NOMO-1 treated with dmso at 0.1 percent for 144 hours (cell line): ENCODE results near the gene AHSG.

Experiments used
- DNase-seq: peaks from one replicate; lab custom pipeline; 2025; ENCODE audit not compliant: unreplicated experiment; lab: John Stamatoyannopoulos, UW

The AHSG gene

DNA sequence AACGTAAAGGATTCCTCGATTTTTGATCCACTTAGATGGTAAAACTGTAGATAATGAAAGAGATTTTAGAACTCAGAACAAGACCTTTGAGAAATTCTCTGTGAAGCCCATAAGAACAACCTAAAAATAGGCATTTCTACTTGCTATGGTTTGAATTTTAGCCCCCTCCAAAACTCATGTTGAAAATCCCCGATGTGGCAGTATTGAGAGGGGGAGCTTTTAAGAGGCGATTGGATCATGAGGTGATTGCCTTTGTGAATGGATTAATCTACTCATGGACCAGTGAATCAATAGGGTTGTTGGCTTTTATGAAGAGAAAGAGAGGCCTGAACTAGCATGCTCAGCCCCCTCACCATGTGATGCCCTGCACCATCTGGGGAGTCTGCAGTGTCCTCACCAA lies 20.2 kb upstream of the AHSG start:
- DNase-seq = no peak

DNA sequence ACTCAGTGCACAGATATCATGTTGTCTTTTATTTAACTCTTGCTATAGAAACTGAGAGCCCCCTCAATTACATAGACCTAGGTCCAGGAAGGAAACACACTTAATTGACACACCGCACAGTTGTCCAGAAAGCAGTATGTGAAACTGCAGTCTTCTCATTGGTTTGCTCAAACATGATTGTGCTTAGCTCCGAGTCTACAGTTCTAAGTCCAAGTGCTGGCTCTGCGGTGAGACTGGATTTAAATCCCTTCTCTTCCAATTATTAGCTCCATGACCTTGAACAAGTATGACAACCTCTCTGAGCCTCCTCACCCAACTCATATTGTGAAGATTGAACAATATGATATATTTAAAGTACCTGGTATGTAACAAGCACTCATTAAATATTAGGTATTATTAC lies 19.0 kb upstream of the AHSG start:
- DNase-seq = no peak

DNA sequence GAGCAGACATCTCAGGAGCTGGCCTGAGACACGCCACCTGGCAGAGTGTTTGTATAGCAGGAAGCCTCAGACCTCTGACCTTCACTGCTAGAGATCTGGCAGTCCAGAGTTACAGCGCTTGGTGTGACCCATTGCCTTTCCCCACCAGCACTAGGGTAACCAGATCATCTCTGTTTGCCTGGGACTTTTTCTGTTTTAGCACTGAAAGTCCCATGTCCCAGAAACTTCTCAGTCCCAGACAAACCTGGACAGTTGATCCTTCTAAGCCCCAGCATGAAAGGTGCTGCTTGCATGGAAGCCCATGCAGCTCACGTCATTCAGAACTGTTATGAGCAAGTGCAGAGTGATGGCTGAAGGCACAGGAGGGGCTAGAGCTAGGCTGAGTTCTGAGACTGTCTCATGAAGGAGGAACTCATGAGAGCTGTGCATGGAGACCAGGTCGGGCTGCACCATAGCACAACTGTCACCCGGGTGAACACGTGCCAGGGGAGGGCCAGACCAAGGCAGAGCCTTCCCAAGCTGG lies 18.2 kb upstream of the AHSG start:
- DNase-seq = no peak

DNA sequence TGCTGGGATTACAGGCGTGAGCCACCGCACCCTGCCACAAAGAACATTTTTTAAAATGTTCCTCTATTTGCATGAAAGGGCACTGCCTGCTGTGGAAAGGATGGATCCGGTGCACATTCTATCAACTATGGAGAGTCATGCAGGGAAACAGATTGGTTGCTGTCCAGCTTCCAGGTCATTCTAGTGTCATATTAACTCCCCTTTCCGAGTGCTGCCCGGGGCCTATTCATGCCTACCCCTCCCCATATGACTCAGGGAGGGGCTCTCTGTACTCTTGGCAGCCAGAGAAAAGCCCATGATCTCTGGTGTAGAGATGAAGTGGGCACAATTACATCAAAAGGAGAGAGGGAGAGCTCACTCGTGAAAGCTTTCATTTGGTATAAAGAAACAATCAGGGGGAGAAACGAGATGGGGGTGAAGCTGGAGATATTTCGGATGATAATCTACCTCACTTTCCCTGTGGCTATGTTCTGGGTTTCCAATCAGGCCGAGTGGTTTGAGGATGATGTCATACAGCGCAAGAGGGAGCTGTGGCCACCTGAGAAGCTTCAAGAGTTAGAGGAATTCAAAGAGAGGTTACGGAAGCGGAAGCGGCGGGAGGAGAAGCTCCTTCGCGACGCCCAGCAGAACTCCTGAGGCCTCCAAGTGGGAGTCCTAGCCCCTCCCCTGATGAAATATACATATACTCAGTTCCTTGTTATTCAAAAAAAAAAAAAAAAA lies 16.1 kb upstream of the AHSG start:
- no peak for DNase-seq

DNA sequence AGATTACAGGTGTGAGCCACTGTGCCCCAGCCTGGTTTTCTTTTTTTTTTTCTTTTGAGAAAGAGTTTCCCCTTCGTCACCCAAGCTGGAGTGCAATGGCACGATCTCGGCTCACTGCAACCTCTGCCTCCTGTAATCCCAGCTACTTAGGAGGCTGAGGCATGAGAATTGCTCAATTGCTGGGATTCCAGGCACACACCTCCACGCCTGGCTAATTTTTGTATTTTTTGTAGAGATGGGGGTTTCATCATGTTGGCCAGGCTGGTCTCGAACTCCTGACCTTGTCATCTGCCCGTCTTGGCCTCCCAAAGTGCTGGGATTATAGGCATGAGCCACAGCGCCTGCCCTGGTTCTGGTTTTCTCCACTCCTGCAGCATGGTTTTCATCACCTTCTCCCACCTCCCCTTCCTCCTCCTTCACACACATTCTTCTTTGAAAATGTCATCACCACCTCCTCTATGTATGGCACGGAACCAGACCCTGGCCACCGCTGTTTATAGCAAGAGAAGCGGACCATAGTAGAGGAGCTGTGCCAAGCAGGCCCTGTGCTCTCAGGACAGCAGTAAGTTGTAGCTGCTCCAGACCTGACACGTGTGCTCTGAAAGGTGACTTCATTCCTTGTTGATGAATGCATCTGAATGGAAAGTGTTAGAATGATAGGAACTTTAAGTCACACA lies 14.6 kb upstream of the AHSG start:
- no peak for DNase-seq

DNA sequence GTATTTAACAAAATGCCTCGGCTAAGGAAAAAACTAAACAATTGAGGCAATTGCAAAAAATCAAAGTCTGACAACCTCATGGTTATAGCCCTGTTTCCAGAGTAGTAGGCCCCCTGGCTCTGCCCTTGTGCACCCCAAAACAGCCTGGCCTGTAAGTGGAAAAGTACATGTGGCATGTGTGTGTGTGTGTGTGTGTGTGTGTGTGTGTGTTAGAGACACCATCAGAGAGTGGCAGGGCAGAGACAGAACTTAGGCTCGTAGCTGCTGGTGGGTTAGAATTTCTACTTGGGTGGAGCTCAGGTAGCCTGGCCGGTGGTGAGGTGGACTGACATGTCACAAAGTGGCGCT lies 14.1 kb upstream of the AHSG start:
- no peak for DNase-seq

DNA sequence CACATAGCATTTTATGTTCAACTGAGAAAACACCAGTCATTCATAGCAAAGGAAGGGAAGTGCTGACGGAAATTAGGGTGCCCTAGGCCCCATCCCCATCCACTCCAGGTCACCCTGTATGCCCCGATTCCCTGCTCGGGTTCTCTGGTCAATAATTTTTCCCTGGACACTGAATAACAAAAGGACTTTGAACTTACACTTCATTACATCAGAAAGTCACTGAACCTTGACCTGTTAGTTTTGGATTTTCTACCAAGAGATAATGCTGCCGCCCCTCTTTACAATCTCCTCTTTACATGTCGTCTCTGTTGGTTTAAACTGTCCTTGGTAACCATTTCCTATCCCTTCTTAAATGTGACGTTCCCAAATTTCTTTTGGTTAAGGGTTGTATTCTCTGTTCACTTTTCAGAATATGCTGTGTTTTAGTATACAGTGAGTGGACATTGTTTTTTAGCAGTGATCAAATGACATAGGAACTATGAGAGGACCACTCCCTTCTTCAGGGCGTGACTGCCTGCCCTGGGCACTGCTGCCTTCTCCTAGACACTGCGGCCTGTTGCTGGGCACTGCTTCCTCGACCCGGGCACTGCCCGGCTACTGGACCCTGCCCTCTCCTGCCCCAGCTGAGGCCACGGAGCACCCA lies 13.6 kb upstream of the AHSG start:
- no peak for DNase-seq

DNA sequence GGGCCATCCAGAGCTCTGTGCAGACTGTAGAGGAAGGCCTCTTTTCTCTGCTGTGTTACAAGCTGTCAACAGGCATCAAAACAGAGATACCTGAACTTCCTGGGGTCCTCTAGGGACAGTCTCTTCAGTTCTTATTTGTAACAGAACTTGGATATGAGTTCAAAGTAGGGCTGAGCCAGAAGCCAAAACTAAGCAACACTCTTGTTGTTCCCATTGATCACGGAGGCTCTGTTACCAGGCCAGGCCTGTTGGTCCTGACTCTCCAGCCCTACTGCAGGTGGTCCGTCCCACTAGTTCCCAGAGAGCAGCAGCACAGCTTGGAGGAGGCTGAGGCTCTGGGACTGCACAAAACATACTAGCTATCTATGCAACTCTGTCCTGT lies 13.1 kb upstream of the AHSG start:
- no peak for DNase-seq

DNA sequence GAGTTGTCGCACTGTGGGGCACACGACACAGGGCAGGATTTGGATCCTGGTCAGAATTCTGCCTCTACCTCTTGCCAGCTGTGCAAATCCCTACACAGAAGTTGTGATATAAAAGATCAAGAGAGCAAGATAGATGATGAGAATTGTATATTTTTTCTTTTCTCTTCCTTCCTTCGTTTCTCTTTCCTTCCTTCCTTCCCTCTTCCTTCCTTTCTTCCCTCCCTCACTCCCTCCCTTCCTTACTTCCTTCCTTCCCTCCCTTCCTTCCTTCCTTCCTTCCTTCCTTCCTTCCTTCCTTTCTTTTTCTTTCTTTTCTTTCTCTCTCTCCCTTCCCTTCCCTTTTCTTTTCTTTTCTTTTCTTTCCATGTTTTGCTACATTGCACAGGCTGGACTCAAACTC lies 12.0 kb upstream of the AHSG start:
- DNase-seq = no peak

DNA sequence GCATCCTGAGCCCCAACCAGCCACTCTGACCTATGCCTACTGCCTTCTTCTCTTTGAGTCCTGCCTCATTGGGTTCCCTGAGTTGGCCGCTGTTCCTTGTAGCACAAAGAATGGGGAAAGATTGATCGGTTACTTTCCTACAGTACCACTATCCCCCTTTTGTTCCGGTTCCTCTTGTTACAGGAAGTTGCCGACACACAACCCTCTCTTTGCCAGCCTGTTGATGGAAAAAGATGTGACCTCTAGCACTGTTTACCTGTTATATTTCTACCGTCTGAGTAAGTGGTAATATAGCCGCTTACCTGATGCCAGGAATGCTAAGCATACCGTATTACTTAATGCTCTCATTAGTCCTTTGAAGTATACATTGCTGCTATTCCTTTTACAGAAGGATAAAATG lies 9.7 kb upstream of the AHSG start:
- no peak for DNase-seq

DNA sequence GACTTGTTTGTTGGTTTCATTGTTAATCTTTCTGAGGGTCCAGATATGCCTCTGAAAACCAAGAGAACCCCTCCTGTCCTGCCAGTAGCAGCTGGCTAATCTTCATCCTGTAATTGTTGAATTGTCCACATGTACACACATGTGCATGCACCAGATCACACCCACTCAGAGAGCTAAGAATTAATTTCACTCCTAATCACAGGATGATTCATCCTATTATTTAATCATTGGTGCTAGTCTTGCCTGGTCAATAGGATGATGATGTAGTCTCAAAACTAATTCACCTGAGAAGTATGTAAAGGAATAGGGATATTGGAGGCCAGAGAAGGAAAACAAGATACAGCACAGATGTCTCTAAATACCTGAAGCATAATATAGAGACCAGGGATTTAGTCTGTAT lies 7.8 kb upstream of the AHSG start:
- no peak for DNase-seq

DNA sequence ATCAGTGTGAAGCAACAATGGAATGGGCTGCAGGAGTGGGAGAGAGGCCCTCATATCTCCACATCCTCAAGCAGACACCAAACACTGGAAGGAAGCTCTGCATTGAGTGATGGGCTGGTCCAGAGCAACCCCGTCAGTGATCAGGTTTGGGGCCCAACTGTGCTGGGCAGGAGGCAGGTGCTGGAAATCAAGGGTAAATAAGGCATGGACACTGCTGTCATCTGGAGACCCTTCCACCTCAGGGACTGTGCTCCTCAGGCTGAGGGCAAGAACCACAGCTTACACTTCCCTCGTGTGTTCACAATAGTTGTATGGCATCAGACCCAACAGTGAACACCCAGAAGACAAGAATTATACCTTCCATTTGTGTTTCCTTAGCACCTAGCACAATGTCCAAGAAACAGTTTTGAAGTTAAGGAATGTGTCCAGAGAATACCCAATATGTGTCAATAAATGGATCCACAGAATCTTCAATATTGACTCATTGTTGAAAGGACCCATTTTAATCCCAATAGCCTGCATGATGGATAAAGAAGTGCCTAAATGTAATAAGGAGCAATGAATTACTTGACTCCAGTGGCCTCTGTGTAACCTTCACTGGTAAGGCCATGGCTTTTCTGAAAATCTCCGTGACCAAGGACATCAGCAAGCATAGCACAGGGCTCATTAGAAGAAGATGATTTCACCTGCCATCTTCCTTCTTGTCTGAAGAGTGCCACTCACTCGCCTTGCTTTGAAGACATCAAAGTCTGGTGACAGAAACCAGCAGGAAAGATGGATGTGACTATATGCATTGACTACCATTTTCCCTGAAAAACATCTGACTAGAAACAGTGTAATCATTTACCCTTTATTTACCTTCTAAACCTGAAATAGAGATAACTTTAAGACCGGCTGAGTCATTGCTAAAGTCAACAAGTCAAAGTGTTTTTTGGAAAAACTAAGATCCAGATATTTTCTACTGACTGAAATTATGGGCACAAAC lies 7.0 kb upstream of the AHSG start:
- no peak for DNase-seq

DNA sequence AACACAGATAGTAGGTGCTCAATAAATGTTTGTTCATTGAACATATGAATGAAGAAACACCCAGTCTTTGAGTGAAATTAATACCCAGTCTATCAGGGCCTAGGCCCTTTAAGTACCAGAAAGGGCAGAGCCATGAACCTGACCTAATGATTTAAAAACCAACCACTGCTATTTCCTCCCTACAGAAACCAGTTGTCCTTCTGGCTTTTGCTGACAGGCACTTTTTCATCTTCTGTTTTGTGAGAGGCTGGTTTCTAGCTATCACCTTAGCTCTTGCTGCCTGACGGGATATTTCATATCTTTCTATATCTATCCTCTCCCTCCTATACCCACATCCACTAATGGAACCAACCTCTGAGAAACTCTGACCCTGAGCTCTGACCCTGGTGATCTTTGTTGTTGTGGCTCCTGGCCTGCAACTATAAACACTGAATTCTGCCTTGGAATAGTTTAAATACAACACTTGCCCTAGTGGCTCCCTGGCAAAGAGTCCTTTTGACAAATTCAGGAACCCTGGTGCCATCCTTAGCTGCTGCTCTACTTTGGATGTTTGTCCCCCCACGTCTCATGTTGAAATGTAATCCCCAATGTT lies 4.1 kb upstream of the AHSG start:
- no peak for DNase-seq

DNA sequence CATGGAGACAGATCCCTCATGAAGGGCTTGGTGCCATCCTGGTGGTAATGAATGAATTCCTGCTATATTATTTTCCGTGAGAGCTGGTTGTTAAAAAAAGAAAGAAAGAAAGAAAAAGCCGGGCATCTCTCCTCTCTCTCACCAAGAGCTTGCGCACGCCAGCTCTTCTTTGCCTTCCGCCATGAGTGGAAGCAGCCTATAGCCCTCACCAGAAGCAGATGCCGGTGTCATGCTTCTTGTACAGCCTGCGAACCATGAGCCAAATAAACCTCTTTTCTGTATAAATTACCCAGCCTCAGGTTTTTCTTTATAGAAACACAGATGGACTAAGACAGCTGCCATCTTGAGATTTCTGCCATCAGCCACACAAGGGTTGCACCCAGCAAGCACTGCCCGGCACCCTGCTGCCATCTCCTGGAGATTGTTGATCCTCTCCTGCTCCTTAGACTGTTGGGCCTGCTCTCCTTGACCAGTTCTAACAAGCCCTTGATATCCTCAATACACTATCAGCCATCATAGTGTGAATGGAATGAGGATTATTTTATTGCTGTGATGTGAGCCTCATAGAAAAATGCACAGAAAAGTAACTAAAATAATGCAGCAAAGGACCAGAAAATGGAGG lies 3.5 kb upstream of the AHSG start:
- peak; percentile 26 for DNase-seq

DNA sequence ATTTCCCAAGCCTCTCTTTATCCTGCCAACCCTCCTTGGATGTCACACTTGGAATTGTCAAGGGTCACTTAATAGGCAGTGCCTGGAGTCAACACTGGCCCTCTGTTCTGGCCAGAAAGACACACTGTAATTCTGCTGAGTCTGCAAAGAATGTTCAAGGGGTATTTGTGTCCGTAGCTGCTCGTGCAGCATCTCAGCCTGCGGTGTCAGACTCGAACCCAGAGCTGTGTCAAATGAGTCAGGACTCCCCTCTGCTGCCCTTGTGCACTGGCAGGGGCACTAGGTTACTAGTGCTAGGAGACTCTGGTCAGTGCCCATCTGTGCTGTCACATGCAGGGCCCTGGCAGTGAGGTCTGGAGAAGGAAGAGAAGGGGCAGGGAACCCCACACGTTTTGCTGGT lies 795 bp upstream of the AHSG start:
- no peak for DNase-seq

DNA sequence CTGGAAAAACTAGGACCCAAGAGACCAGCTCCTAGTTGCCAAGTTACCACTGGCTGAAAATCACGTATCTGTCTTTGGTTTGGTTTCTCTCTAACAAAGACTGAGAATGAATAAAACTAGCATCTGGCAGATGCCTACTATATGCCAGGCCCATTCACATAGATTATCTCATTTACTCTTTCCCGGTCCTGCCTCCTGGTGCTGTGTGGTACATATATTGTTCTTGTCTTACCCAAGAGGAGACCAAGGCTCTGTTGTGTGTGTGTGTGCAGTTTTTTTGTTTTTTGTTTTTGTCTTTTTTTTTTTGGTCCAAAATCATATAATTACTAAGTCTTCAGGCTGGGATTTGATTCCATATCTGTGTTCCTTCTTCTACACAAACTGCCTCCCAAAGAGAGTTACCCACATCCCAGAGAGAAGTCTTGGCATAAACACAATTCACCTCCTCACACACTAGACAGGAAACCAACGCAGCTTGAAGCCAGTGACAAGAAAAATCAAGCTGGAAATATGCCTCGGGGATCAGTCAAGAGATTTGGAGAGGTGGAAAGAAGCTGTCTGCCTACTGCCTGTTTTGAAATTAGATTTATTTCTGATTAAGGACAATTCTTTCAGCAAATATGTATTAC lies 891 bp downstream of the AHSG start:
- no peak for DNase-seq

DNA sequence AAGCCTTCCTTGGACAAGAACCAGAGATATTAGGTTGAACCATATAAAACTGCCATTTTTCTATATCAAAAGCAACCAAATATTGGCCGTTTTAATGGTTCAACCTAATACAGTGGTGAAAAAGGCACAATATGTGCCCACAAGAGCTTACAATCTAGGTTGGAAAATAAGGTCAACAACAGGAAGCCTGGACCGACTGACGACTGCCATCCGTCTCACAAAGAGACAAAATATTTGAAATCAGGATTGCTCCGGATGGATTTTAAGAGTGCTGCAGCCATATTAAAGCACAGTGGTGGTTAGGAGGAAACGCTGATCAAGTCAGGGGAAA lies 1.4 kb downstream of the AHSG start:
- no peak for DNase-seq

DNA sequence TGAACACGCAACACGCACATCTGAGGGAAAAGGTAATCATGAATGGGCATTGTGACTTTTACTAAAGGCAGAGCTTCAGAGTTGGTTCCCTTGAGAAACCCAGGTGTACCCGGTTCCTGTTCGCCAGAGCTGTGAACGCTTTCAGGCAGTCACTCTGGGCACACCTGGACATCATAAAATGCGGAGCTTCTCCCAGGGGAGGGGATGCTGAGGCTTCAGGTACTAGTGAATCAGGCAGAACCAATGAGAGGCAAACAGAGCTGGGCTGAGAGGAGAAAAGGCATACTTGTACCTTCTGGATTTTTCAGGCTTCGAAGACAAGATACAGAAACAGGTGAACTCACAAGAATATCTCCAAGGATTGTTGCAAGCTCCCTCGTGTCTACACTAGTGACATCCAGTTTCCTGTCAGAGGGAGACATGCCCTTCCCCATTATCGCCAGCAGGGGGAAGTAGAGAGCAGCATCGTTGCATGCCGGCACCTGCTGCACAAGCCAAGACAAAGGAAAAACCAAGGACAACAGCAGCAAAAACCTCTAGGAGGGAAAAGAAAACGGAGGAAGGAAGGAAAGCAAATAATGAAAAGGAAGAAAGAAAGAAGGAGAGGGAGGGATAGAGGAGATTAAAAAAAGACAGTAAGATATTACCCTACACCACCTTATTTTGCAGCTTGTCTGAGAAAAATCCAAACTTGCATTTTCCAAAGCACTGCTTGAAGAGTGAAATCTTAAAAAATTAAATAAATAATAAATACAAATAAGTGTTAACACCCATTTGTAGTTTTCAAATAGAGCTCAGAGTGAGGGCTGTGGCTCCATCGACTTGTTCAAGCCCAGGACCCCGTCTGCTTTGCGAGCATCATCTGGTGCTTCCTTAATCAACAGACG lies 2.0 kb downstream of the AHSG start:
- DNase-seq = peak; percentile 31

DNA sequence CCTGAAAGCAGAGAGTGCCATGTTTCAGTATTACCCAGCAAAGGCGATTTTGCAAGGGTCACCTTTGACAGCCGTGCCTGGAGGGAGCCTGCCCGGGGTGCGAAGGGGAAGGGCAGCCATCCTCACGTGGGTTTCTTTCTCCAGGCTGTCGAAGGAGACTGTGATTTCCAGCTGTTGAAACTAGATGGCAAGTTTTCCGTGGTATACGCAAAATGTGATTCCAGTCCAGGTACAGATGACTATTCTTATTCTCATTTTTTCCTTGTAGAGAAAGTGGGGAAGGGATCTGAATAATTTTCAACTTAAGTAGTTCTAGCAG lies 3.4 kb downstream of the AHSG start:
- DNase-seq = no peak
